ENCODE results near the gene KRTAP10-6. TPM values are rescaled to one million over a fixed set of nuclear protein-coding genes. Genes with fewer than 3 reads are reported as not detected.
A peak's percentile ranks its signal among the peaks of the same experiment; 100 is the strongest.

The KRTAP10-6 gene
- total and polyA plus RNA-seq, 2 donors (not counting 1 experiment from before 2014, with no cell fraction given): not detected

DNA sequence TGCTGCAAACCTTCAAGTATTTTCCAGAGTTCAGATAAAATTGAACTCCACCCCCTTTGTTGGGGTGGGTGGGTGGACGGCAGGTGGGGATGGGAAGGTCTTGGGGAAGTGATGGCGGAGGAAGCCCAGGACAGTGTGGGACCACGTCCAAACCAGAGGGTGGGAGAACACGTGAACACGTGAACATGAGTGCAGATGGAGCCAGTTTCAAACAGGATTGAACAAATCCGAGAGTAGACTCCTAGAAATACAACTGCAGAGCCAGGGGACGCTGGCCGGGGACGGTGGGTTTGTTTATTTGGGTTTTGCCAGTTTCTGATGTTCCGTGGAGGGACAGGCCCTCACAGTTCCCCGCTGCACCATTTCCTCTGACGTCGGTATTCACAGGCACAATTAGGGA, 43.9 kb downstream of the KRTAP10-6 start:
- Histone ChIP-seq H3K9me3 (ENCODE audit: control extremely low read depth in 1 of 3, control insufficient read depth in 2 of 3, insufficient read depth in 1 of 3, low read length in 2 of 3) (peaks cover 0 to 25% (median 9%) of the 10 kb centered on the region in 3 donors), H4K20me1 (ENCODE audit: control insufficient read depth, insufficient read depth, low read length, poor library complexity, severe bottlenecking) (no peaks in the 10 kb centered on the region), H3K27me3 (replicated peaks in 1 of 4; ENCODE audit: control extremely low read depth in 1 of 4, control insufficient read depth in 3 of 4, insufficient read depth in 4 of 4, low read length in 3 of 4) (peaks cover 0 to 14% (median 2%) of the 10 kb centered on the region in 4 experiments), H3K79me2 (ENCODE audit: control insufficient read depth, insufficient read depth, low read length) (no peaks in the 10 kb centered on the region), H2AFZ (ENCODE audit: insufficient read depth, low read depth, low read length, poor library complexity, severe bottlenecking) (no peak overlapping the region), H3K4me2 (replicated peaks; ENCODE audit: low read depth, low read length, poor library complexity, severe bottlenecking) (no peak overlapping the region), H3K9ac (ENCODE audit: low read length) (no peak overlapping the region), H3K4me1 (ENCODE audit: control insufficient read depth in 2 of 2, insufficient read depth in 2 of 2, low read length in 2 of 2) (peaks cover 5 to 7% of the 10 kb centered on the region in 2 donors), H3K4me3 (ENCODE audit: control extremely low read depth in 1 of 5, extremely low read depth in 1 of 5, insufficient read depth in 1 of 5, low read depth in 2 of 5, low read length in 4 of 5) (no peak overlapping the region), H3K36me3 (replicated peaks in 1 of 2; ENCODE audit: control extremely low read depth in 1 of 2, control insufficient read depth in 1 of 2, extremely low read depth in 1 of 2, insufficient read depth in 2 of 2, low read length in 1 of 2) (no peaks in the 10 kb centered on the region), H3K27ac (ENCODE audit: low read length in 2 of 2) (no peak overlapping the region)
- no peak overlapping the region for H3K4me3 Mint-ChIP-seq
- no peak for ATAC-seq (ENCODE audit: low read depth)
- CTCF ChIA-PET: no interaction called here
- peaks cover 6% of the 10 kb centered on the region for H3K9me3 Mint-ChIP-seq (ENCODE audit: insufficient read depth)
- H3K27me3 Mint-ChIP-seq: peaks cover 43% of the 10 kb centered on the region
- H3K27ac Mint-ChIP-seq: no peak overlapping the region
- WGBS (ENCODE audit: insufficient coverage): 83% methylated on average over 12 of the region's 13 CpGs
- intact Hi-C loops (cut with micrococcal nuclease): no loop called here
- POLR2A ChIA-PET: no interaction called here
- TF ChIP-seq, protein P1, sequence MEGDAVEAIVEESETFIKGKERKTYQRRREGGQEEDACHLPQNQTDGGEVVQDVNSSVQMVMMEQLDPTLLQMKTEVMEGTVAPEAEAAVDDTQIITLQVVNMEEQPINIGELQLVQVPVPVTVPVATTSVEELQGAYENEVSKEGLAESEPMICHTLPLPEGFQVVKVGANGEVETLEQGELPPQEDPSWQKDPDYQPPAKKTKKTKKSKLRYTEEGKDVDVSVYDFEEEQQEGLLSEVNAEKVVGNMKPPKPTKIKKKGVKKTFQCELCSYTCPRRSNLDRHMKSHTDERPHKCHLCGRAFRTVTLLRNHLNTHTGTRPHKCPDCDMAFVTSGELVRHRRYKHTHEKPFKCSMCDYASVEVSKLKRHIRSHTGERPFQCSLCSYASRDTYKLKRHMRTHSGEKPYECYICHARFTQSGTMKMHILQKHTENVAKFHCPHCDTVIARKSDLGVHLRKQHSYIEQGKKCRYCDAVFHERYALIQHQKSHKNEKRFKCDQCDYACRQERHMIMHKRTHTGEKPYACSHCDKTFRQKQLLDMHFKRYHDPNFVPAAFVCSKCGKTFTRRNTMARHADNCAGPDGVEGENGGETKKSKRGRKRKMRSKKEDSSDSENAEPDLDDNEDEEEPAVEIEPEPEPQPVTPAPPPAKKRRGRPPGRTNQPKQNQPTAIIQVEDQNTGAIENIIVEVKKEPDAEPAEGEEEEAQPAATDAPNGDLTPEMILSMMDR (IDR thresholded peaks at IDR 0.05): no peak
- no peak for TF ChIP-seq EZH2 (IDR thresholded peaks at IDR 0.05; ENCODE audit: borderline replicate concordance, insufficient read depth, low read depth, low read length, poor library complexity, severe bottlenecking)
- DNase-seq: no peak
- H3K4me1 Mint-ChIP-seq: peaks cover 8% of the 10 kb centered on the region

DNA sequence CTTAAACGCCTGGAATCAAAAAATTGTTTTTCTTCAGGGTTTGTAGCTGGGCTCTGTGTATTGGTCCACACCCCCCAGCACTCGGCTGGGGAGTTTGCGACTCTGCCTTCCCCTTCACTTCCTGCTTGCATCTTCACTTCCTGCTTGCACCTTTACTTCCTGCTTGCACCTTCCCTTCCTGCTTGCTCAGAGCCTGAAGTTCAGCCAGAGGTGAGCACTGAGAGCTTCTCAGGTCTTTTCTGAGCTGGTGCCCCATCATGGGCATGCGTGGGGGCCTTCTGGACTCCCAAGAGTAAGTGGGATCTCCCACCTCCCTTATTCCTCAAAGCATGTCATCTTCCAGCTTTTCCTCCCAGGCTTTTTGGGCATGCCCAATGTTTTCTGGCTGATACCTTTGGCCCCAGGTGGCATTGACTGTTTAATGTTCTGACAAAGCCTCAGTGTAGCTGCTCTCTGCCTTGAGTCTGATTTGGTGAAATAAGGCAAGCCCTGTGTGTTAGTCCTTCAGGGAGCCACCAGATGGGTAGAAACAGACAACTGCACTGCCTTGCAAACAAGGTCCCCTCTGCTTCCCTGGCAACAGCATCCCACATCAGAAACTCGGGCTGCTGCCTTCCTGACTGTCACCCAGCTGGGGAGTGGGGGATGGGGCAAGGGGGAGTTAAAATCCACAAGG, 44.5 kb downstream of the KRTAP10-6 start:
- TF ChIP-seq EZH2 (IDR thresholded peaks at IDR 0.05; ENCODE audit: borderline replicate concordance, insufficient read depth, low read depth, low read length, poor library complexity, severe bottlenecking): no peak
- TF ChIP-seq, protein P1 (IDR thresholded peaks at IDR 0.05): no peak
- Mint-ChIP-seq H3K27ac (no peak overlapping the region), H3K27me3 (peaks cover 37% of the 10 kb centered on the region), H3K4me3 (no peak overlapping the region), H3K9me3 (ENCODE audit: insufficient read depth) (peaks cover 6% of the 10 kb centered on the region), H3K4me1 (peaks cover 8% of the 10 kb centered on the region)
- no peaks in the 10 kb centered on the region for H3K36me3 ChIP-seq (replicated peaks in 1 of 2; ENCODE audit: control extremely low read depth in 1 of 2, control insufficient read depth in 1 of 2, extremely low read depth in 1 of 2, insufficient read depth in 2 of 2, low read length in 1 of 2)
- WGBS (ENCODE audit: insufficient coverage): 34% methylated on average over 3 of the region's 5 CpGs
- DNase-seq: no peak
- H3K27me3 ChIP-seq (replicated peaks in 1 of 4; ENCODE audit: control extremely low read depth in 1 of 4, control insufficient read depth in 3 of 4, insufficient read depth in 4 of 4, low read length in 3 of 4): peaks cover 0 to 14% (median 2%) of the 10 kb centered on the region in 4 experiments
- intact Hi-C loops (cut with micrococcal nuclease): no loop called here
- H3K27ac ChIP-seq (ENCODE audit: low read length in 2 of 2): no peak overlapping the region
- peak overlapping the region; percentile 10 for H3K4me2 ChIP-seq (replicated peaks; ENCODE audit: low read depth, low read length, poor library complexity, severe bottlenecking)
- H3K9ac ChIP-seq (ENCODE audit: low read length): no peak overlapping the region
- H3K4me1 ChIP-seq (ENCODE audit: control insufficient read depth in 2 of 2, insufficient read depth in 2 of 2, low read length in 2 of 2): peaks cover 5 to 7% of the 10 kb centered on the region in 2 donors
- POLR2A ChIA-PET: no interaction called here
- H2AFZ ChIP-seq (ENCODE audit: insufficient read depth, low read depth, low read length, poor library complexity, severe bottlenecking): peak overlapping the region; percentile 69
- CTCF ChIA-PET: no interaction called here
- H3K4me3 ChIP-seq (ENCODE audit: control extremely low read depth in 1 of 5, extremely low read depth in 1 of 5, insufficient read depth in 1 of 5, low read depth in 2 of 5, low read length in 4 of 5): peak overlapping the region in 1 of 5 experiments; percentile 1
- peaks cover 0 to 25% (median 9%) of the 10 kb centered on the region in 3 donors for H3K9me3 ChIP-seq (ENCODE audit: control extremely low read depth in 1 of 3, control insufficient read depth in 2 of 3, insufficient read depth in 1 of 3, low read length in 2 of 3)
- no peaks in the 10 kb centered on the region for H3K79me2 ChIP-seq (ENCODE audit: control insufficient read depth, insufficient read depth, low read length)
- H4K20me1 ChIP-seq (ENCODE audit: control insufficient read depth, insufficient read depth, low read length, poor library complexity, severe bottlenecking): no peaks in the 10 kb centered on the region
- no peak for ATAC-seq (ENCODE audit: low read depth)

Measured in B cell (primary cell).